Central memory CD8-positive, alpha-beta T cell (primary cell): ENCODE data around the gene ENOX1.

Experiments used
- ATAC-seq: fragments of 150-1000 bp; cut with Tn5 transposase; replicated peaks from 2 replicates; pipeline ENCODE4 v1.10.0; 2022; ENCODE audit warnings: mild to moderate bottlenecking, moderate FRiP score, moderate number of reproducible peaks; ENCODE audit not compliant: poor library complexity, severe bottlenecking; ENCODE audit errors: extremely low read depth
- DNase-seq, 2 donors: peaks; one replicate each; pipeline ENCODE4 v3.0.0; 2021; ENCODE audit warnings: low spot score in 2 of 2
- H3K27ac Mint-ChIP-seq: one replicate; pipeline ENCODE4 v1.8.0; 2022; ENCODE audit warnings: low read depth, mild to moderate bottlenecking, moderate library complexity, mixed read lengths
- H3K27me3 Mint-ChIP-seq: one replicate; pipeline ENCODE4 v1.8.0; 2022; ENCODE audit warnings: mixed read lengths
- H3K36me3 Mint-ChIP-seq: one replicate; pipeline ENCODE4 v1.8.0; 2022; ENCODE audit warnings: mild to moderate bottlenecking, moderate library complexity, mixed read lengths; ENCODE audit not compliant: insufficient read depth
- H3K4me1 Mint-ChIP-seq: one replicate; pipeline ENCODE4 v1.8.0; 2022; ENCODE audit warnings: mixed read lengths
- H3K4me3 Mint-ChIP-seq: one replicate; pipeline ENCODE4 v1.8.0; 2022; ENCODE audit warnings: mild to moderate bottlenecking, moderate library complexity, mixed read lengths
- H3K9me3 Mint-ChIP-seq: one replicate; pipeline ENCODE4 v1.8.0; 2022; ENCODE audit warnings: mixed read lengths

ENOX1 gene

DNA sequence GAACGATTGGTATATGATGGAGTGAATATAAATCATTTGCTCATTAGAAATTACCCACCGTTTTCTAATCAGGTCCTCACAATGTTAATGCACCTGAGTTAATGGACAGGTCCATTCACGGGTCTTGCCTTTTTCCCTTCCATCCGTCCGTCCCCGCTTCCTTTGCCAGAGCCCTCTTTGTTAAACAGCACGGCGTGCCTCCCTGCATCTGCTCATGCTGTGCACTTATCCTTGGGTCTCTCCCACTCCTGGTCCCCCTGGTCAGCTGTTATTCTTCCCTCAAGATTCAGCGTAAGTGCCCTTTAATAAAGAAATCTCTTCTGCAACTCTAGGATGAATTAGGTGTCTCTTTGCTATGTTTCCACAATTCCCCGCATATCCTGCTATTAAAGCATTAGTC, 438.9 kb downstream of the ENOX1 start:
- no peak overlapping the region for H3K27ac Mint-ChIP-seq
- H3K9me3 Mint-ChIP-seq, result no peaks in the 10 kb centered on the region
- DNase-seq (no peak), ATAC-seq (no peak)
- H3K36me3 Mint-ChIP-seq, result no peaks in the 10 kb centered on the region
- peaks cover 54% of the 10 kb centered on the region for H3K27me3 Mint-ChIP-seq
- no peaks in the 10 kb centered on the region for H3K4me1 Mint-ChIP-seq
- no peak overlapping the region for H3K4me3 Mint-ChIP-seq

DNA sequence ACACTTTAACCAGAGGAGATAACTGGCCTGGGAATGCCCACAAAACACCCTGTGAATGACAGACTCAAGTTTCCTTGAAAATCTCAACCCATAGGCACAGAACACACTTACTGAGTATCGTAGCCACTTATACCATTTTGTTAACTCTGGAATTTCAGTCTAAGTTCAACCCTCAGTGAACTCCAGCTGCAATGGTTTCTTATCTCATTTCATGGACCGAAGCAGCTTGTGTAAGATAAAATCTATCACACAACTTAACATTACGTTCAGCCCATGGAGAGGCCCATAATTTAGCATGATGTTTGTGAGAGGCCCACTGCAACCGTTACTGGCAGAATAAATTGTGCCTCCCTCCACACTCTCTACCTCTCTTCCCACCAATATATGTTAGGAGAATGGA, 440.3 kb downstream of the ENOX1 start:
- Mint-ChIP-seq H3K27me3 (peaks cover 54% of the 10 kb centered on the region), H3K36me3 (no peaks in the 10 kb centered on the region), H3K9me3 (no peaks in the 10 kb centered on the region), H3K4me1 (no peaks in the 10 kb centered on the region), H3K4me3 (no peak overlapping the region), H3K27ac (no peak overlapping the region)
- DNase-seq (no peak), ATAC-seq (no peak)

- H3K27ac Mint-ChIP-seq, result no peak overlapping the region
- H3K27me3 Mint-ChIP-seq, result peaks cover 45% of the 10 kb centered on the region
- DNase-seq (no peak), ATAC-seq (no peak)
- H3K36me3 Mint-ChIP-seq, result no peaks in the 10 kb centered on the region
- H3K9me3 Mint-ChIP-seq, result no peaks in the 10 kb centered on the region
- no peak overlapping the region for H3K4me3 Mint-ChIP-seq
- H3K4me1 Mint-ChIP-seq, result no peaks in the 10 kb centered on the region
Measured at GRCh38 chr13:43343645-43344044, 443.1 kb downstream of the ENOX1 start.

- Mint-ChIP-seq H3K27me3 (peaks cover 16% of the 10 kb centered on the region), H3K9me3 (no peaks in the 10 kb centered on the region), H3K4me1 (no peaks in the 10 kb centered on the region), H3K27ac (no peak overlapping the region), H3K4me3 (no peak overlapping the region), H3K36me3 (no peaks in the 10 kb centered on the region)
- ATAC-seq (no peak), DNase-seq (no peak)
Measured at GRCh38 chr13:43339805-43340550, 446.8 kb downstream of the ENOX1 start.

DNA sequence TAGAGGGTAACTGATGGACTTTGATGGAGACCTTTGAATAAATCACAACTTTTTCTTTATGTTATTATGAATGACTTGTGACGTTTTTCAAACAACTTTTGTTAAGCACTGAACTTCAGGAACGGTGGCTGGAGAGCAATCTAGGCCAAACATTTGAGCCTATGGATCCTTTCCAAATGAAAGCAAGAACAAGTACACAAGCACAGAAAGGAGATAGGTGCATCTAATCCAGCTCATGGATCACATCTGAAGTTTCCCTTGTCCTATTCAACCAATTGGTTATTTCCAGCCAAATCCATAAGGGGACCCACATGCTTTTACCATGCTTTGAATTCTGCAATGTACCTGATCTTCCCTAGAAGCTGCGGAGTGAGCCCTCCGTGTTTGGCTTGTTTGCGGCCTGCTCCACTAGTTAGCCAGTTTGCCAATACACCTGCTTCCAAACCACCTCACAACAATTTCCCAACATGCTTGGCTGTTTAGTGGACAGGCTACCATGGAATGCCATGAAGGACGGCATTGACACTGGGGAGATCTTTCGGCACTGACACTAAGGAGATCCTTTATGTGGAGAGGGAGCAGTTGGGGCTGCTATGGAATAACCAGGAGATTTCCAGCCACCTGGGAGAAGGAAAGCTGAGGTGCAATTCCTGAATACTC, 447.5 kb downstream of the ENOX1 start:
- Mint-ChIP-seq H3K9me3 (no peaks in the 10 kb centered on the region), H3K36me3 (no peaks in the 10 kb centered on the region), H3K4me3 (no peak overlapping the region), H3K27ac (no peak overlapping the region), H3K27me3 (peaks cover 9% of the 10 kb centered on the region), H3K4me1 (no peaks in the 10 kb centered on the region)
- no peak for ATAC-seq
- no peak for DNase-seq

- no peaks in the 10 kb centered on the region for H3K9me3 Mint-ChIP-seq
- no peaks in the 10 kb centered on the region for H3K36me3 Mint-ChIP-seq
- peaks cover 9% of the 10 kb centered on the region for H3K27me3 Mint-ChIP-seq
- no peak overlapping the region for H3K4me3 Mint-ChIP-seq
- no peak for DNase-seq
- H3K4me1 Mint-ChIP-seq, result no peaks in the 10 kb centered on the region
- no peak overlapping the region for H3K27ac Mint-ChIP-seq
- ATAC-seq, result no peak
Measured at GRCh38 chr13:43335764-43336163, 451.0 kb downstream of the ENOX1 start.

DNA sequence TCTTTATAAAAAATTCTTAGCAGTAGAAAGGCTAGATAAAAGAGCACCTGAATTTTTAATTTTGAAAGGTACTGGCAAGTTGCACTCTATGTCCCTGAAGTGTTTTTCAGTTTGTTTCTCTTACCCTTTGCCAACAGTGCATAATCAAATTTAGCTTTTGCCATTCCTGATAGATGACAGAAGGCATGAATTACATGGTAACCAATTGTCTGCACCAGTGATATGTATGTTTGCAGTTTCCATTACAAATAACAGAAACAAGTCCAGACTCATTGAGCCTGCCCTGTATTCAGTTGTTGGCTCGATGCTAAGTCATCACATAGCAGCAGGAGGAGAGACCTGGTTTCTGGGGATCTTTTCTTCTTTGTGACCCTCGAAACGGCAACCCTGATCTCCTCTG, 453.6 kb downstream of the ENOX1 start:
- H3K9me3 Mint-ChIP-seq, result no peaks in the 10 kb centered on the region
- H3K4me1 Mint-ChIP-seq, result no peaks in the 10 kb centered on the region
- no peak for ATAC-seq
- no peaks in the 10 kb centered on the region for H3K27me3 Mint-ChIP-seq
- DNase-seq, result no peak
- H3K36me3 Mint-ChIP-seq, result no peaks in the 10 kb centered on the region
- no peak overlapping the region for H3K4me3 Mint-ChIP-seq
- H3K27ac Mint-ChIP-seq, result no peak overlapping the region

GRCh38 chr13:43331672-43332071, 455.1 kb downstream of the ENOX1 start:
- ATAC-seq, result no peak
- Mint-ChIP-seq H3K27me3 (no peaks in the 10 kb centered on the region), H3K36me3 (no peaks in the 10 kb centered on the region), H3K4me1 (no peaks in the 10 kb centered on the region), H3K4me3 (no peak overlapping the region), H3K9me3 (no peaks in the 10 kb centered on the region), H3K27ac (no peak overlapping the region)
- DNase-seq, result no peak

DNA sequence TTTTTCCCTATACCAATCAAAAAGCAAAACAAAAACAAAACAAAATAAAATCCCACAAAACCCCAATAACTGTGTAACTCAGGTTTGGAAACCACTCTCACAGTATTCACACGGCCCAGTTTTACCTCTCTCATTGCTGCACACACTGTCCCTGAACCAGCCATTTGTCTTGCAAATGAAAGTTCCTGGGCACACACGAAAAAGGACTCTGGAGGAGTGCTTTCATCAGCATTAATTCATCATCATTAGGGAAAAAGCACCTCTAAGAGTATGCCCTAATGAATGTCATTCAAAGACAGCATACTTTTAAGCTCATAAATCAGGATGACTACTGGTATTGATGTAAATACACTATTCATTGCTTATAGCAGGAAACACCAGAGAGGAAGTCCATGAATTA, 457.1 kb downstream of the ENOX1 start:
- no peaks in the 10 kb centered on the region for H3K27me3 Mint-ChIP-seq
- DNase-seq (no peak), ATAC-seq (no peak)
- H3K4me1 Mint-ChIP-seq, result no peaks in the 10 kb centered on the region
- H3K27ac Mint-ChIP-seq, result no peak overlapping the region
- no peak overlapping the region for H3K4me3 Mint-ChIP-seq
- no peaks in the 10 kb centered on the region for H3K36me3 Mint-ChIP-seq
- H3K9me3 Mint-ChIP-seq, result no peaks in the 10 kb centered on the region

DNA sequence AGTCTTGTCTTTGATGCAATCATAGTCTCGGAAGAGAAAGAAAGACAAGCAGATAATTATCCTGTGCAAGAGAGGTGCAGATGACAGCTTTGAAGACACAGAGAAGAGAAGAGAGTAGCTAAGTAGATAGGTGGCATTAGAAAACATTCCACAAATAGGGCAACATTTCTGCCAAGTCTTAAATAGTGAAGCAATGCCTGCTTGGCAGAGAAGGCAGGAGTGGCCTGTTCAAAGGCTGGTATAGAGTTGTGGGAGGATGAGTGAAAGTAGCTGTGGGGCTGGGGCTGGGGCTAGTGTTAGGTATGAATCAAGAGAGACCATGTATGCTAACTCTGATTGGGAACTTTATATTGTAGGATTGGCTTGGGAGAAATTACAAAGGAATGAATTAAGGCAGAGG, 457.9 kb downstream of the ENOX1 start:
- ATAC-seq (no peak), DNase-seq (no peak)
- Mint-ChIP-seq H3K27me3 (no peaks in the 10 kb centered on the region), H3K4me3 (no peak overlapping the region), H3K27ac (no peak overlapping the region), H3K4me1 (no peaks in the 10 kb centered on the region), H3K9me3 (no peaks in the 10 kb centered on the region), H3K36me3 (no peaks in the 10 kb centered on the region)

DNA sequence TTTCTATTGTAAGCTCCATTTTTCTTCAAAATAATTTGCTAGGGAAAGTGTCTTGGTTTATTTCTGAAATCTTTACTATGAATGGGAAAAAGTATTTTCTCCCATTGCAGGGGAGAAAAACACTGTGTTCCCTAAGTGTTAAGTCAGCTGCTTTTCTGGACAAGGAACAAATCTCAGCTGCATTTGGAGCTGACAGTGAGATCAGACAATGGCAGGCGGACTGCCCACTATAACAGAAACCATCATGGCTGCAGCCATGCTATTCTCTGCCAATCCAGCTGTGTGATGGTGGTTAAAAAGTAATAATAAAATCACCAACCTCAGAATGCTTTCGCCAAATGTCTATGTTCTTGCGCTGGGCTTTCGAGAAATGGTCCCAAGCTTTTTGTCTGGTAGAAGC, 460.7 kb downstream of the ENOX1 start:
- DNase-seq (no peak), ATAC-seq (no peak)
- H3K27me3 Mint-ChIP-seq, result peaks cover 23% of the 10 kb centered on the region
- H3K9me3 Mint-ChIP-seq, result no peaks in the 10 kb centered on the region
- no peak overlapping the region for H3K4me3 Mint-ChIP-seq
- H3K27ac Mint-ChIP-seq, result no peak overlapping the region
- H3K36me3 Mint-ChIP-seq, result no peaks in the 10 kb centered on the region
- no peaks in the 10 kb centered on the region for H3K4me1 Mint-ChIP-seq

DNA sequence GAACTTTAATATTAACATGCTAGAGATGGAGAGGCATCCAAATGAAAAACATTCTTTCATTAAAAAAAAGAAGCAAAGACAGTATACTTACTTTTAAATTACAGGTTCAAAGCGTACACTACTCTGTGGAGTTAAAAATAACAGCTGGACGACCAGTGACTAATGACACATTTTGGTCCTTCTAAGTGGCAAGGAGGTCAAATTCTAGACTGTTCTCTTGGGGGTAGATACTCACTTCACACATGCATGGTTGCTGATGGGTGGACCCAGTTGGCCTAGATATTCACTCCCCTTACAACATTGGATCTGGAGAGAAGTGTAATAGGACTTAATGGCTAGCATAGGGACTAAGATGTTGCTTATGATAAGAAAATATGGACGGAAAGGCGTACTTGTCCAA, 461.1 kb downstream of the ENOX1 start:
- H3K27me3 Mint-ChIP-seq, result peaks cover 26% of the 10 kb centered on the region
- no peaks in the 10 kb centered on the region for H3K9me3 Mint-ChIP-seq
- no peak overlapping the region for H3K4me3 Mint-ChIP-seq
- no peaks in the 10 kb centered on the region for H3K4me1 Mint-ChIP-seq
- ATAC-seq (no peak), DNase-seq (no peak)
- no peaks in the 10 kb centered on the region for H3K36me3 Mint-ChIP-seq
- H3K27ac Mint-ChIP-seq, result no peak overlapping the region

DNA sequence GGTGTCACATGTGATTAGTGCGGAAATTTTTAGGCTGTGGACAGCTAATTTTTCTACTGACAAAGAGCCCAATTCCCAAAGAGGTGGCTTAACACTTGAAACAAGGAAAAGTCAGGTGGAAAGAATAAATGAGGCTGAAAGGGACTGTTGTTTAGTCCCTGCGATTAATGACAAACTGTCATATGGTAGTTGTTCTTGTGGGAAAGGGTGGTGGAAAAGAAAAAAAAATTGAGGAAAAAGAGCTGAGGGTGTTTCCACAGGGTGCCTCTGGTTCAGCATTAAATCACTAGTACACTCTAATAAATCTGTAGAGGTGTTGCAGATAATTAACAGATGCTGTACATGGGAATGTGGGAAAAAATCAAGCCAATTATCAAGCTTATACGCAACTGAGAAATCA, 462.6 kb downstream of the ENOX1 start:
- ATAC-seq, result no peak

More for the DNA sequence above, 462.6 kb downstream of the ENOX1 start:
- H3K9me3 Mint-ChIP-seq, result no peaks in the 10 kb centered on the region
- H3K27me3 Mint-ChIP-seq, result peaks cover 27% of the 10 kb centered on the region
- H3K36me3 Mint-ChIP-seq, result no peaks in the 10 kb centered on the region
- no peaks in the 10 kb centered on the region for H3K4me1 Mint-ChIP-seq
- H3K27ac Mint-ChIP-seq, result no peak overlapping the region
- H3K4me3 Mint-ChIP-seq, result no peak overlapping the region
- no peak for DNase-seq
